ENCODE results near the gene TOPAZ1.
A peak's percentile ranks its signal among the peaks of the same experiment; 100 is the strongest.

TOPAZ1 gene

DNA sequence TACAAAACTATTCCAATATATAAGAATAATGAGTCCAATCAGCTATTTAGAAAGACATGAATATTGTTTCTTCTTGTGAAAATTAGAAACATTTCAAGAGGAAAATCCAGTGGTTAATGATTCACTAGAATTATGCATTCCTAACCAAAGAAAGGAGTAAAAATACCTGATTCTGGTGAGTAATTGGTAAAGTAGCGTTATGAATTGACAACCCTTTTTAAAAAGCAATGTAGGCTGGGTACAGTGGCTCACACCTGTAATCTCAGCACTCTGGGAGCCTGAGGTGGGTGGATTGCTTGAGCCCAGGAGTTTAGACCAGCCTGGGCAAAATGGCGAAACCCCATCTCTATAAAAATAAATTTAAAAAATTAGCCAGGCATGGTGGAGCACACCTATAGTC, 43.3 kb downstream of the TOPAZ1 start:
- H3K9me3 ChIP-seq (ENCODE audit: control insufficient read depth, insufficient read depth, low read length), result no peaks in the 10 kb centered on the region
- no peak overlapping the region for H3K4me3 ChIP-seq (ENCODE audit: low read length)
- H3K36me3 ChIP-seq (ENCODE audit: control insufficient read depth, insufficient read depth, low read length), result no peaks in the 10 kb centered on the region
- no peak overlapping the region for H3K27ac ChIP-seq (ENCODE audit: low read length)
- WGBS (ENCODE audit: insufficient coverage, insufficient read length), result no CpG with 5 or more reads among the region's 2 CpGs
- H3K27me3 ChIP-seq (ENCODE audit: control insufficient read depth, insufficient read depth, low read length), result no peaks in the 10 kb centered on the region
- no peak for DNase-seq (ENCODE audit: low read depth, low spot score)
- H3K4me1 ChIP-seq (ENCODE audit: control insufficient read depth, insufficient read depth, low read length), result no peaks in the 10 kb centered on the region

DNA sequence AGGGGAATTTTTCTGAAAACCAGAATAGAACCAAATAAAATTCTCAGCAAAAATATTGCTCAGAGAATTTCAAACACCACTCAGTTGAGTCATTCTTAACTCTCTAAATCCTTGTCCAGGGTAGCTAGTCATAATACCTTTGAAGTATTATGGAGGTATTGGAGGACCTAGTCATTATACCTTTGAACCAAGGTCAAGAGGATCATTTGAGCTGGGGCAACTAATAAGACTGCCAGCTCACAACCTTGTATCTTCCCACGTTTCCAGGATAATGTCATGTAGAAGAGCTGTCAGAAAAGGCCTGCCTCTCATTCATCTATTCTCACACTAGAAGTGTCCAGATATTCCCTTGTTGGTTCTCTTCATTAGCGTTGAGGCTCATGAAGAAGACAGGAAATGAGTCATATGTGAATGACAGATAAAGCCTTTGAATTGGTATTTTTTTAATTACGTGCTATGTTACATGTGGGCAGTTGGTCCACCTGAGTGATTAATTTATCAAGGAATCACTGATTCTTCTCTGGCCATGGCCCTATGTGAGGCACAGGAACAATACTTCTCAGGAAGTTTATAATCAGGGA, 48.3 kb downstream of the TOPAZ1 start:
- H3K4me3 ChIP-seq (ENCODE audit: low read length), result no peak overlapping the region
- no CpG with 5 or more reads among the region's 3 CpGs for WGBS (ENCODE audit: insufficient coverage, insufficient read length)
- no peaks in the 10 kb centered on the region for H3K27me3 ChIP-seq (ENCODE audit: control insufficient read depth, insufficient read depth, low read length)
- DNase-seq (ENCODE audit: low read depth, low spot score), result no peak
- no peaks in the 10 kb centered on the region for H3K36me3 ChIP-seq (ENCODE audit: control insufficient read depth, insufficient read depth, low read length)
- H3K4me1 ChIP-seq (ENCODE audit: control insufficient read depth, insufficient read depth, low read length), result no peaks in the 10 kb centered on the region
- no peaks in the 10 kb centered on the region for H3K9me3 ChIP-seq (ENCODE audit: control insufficient read depth, insufficient read depth, low read length)
- no peak overlapping the region for H3K27ac ChIP-seq (ENCODE audit: low read length)

GRCh38 chr3:44292276-44292675, 50.6 kb downstream of the TOPAZ1 start:
- Histone ChIP-seq H3K4me3 (ENCODE audit: low read length) (no peak overlapping the region), H3K27me3 (ENCODE audit: control insufficient read depth, insufficient read depth, low read length) (no peaks in the 10 kb centered on the region), H3K9me3 (ENCODE audit: control insufficient read depth, insufficient read depth, low read length) (no peaks in the 10 kb centered on the region), H3K27ac (ENCODE audit: low read length) (no peak overlapping the region), H3K4me1 (ENCODE audit: control insufficient read depth, insufficient read depth, low read length) (no peaks in the 10 kb centered on the region), H3K36me3 (ENCODE audit: control insufficient read depth, insufficient read depth, low read length) (no peaks in the 10 kb centered on the region)
- no peak for DNase-seq (ENCODE audit: low read depth, low spot score)
- no CpG with 5 or more reads among the region's 2 CpGs for WGBS (ENCODE audit: insufficient coverage, insufficient read length)

DNA sequence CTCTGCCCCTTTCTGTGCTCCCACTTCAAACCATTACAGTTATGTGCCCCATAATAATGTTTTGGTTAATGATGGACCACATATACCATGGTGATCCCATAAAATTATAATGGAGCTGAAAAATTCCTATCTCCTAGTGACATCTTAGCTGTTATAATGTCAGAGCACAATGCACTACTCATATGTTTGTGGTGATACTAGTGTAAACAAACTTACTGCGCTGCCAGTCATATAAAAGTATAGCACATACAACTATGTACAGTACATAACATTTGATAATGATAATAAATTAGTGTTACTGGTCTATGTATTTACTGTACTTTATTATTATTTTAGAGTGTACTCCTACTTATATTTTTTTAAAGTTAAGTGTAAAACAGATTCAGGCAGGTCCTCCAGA, 51.3 kb downstream of the TOPAZ1 start:
- H3K4me3 ChIP-seq (ENCODE audit: low read length), result no peak overlapping the region
- H3K9me3 ChIP-seq (ENCODE audit: control insufficient read depth, insufficient read depth, low read length), result no peaks in the 10 kb centered on the region
- no peak for DNase-seq (ENCODE audit: low read depth, low spot score)
- H3K27me3 ChIP-seq (ENCODE audit: control insufficient read depth, insufficient read depth, low read length), result no peaks in the 10 kb centered on the region
- H3K27ac ChIP-seq (ENCODE audit: low read length), result no peak overlapping the region
- H3K36me3 ChIP-seq (ENCODE audit: control insufficient read depth, insufficient read depth, low read length), result no peaks in the 10 kb centered on the region
- H3K4me1 ChIP-seq (ENCODE audit: control insufficient read depth, insufficient read depth, low read length), result no peaks in the 10 kb centered on the region
- no CpG with 5 or more reads among the region's 1 CpG for WGBS (ENCODE audit: insufficient coverage, insufficient read length)

GRCh38 chr3:44297255-44297654, 55.6 kb downstream of the TOPAZ1 start:
- Histone ChIP-seq H3K27ac (ENCODE audit: low read length) (no peak overlapping the region), H3K27me3 (ENCODE audit: control insufficient read depth, insufficient read depth, low read length) (no peaks in the 10 kb centered on the region), H3K9me3 (ENCODE audit: control insufficient read depth, insufficient read depth, low read length) (no peaks in the 10 kb centered on the region), H3K4me1 (ENCODE audit: control insufficient read depth, insufficient read depth, low read length) (no peaks in the 10 kb centered on the region), H3K36me3 (ENCODE audit: control insufficient read depth, insufficient read depth, low read length) (no peaks in the 10 kb centered on the region), H3K4me3 (ENCODE audit: low read length) (no peak overlapping the region)
- no peak for DNase-seq (ENCODE audit: low read depth, low spot score)

GRCh38 chr3:44301746-44302145, 60.1 kb downstream of the TOPAZ1 start:
- Histone ChIP-seq H3K27me3 (ENCODE audit: control insufficient read depth, insufficient read depth, low read length) (no peaks in the 10 kb centered on the region), H3K4me3 (ENCODE audit: low read length) (no peak overlapping the region), H3K36me3 (ENCODE audit: control insufficient read depth, insufficient read depth, low read length) (no peaks in the 10 kb centered on the region), H3K4me1 (ENCODE audit: control insufficient read depth, insufficient read depth, low read length) (no peaks in the 10 kb centered on the region), H3K27ac (ENCODE audit: low read length) (no peak overlapping the region), H3K9me3 (ENCODE audit: control insufficient read depth, insufficient read depth, low read length) (no peaks in the 10 kb centered on the region)
- DNase-seq (ENCODE audit: low read depth, low spot score), result no peak
- no CpG with 5 or more reads among the region's 3 CpGs for WGBS (ENCODE audit: insufficient coverage, insufficient read length)

DNA sequence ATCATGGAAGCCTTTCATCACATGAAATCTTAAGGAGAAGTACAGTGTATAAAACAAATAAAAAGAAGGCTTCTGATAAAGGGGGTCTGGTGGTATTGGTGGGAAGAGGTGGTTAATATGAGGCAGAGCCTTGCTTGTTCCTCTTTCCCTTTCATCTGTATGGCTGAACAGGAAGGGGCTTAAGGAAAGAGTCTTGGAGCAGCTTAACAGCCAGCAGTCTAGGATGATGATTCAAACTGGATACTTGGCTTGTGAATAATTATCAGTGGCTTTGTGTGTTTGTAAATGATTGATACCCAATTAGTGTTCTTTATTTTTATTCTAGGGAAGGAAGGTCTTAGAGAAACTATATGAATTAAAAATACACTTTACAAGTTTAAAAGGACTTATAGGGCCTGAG, 67.8 kb downstream of the TOPAZ1 start:
- no peaks in the 10 kb centered on the region for H3K4me1 ChIP-seq (ENCODE audit: control insufficient read depth, insufficient read depth, low read length)
- no peak for DNase-seq (ENCODE audit: low read depth, low spot score)
- no peak overlapping the region for H3K27ac ChIP-seq (ENCODE audit: low read length)
- no peaks in the 10 kb centered on the region for H3K36me3 ChIP-seq (ENCODE audit: control insufficient read depth, insufficient read depth, low read length)
- no peaks in the 10 kb centered on the region for H3K9me3 ChIP-seq (ENCODE audit: control insufficient read depth, insufficient read depth, low read length)
- H3K4me3 ChIP-seq (ENCODE audit: low read length), result no peak overlapping the region
- no peaks in the 10 kb centered on the region for H3K27me3 ChIP-seq (ENCODE audit: control insufficient read depth, insufficient read depth, low read length)

DNA sequence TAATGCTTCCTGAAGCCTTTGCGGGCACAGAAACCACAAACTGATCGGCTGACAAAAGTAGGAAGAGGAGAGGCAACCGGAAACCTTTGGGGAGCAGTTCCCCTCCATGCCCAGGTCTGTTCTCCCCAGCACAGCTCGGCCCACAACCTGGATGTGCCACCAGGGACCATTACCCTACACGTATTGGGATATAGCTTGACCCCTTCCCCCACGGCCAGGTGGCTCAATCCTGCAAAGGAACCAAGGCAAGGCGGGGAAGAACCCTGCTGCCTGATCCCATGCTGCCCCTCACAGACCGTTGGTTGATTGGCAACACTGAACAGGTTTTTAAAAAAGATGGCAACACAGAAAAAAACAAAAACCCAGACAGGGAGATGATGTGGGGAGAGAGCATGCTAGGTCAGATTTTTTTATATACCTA, 77.2 kb downstream of the TOPAZ1 start:
- Histone ChIP-seq H3K4me3 (ENCODE audit: low read length) (no peak overlapping the region), H3K27ac (ENCODE audit: low read length) (no peak overlapping the region), H3K27me3 (ENCODE audit: control insufficient read depth, insufficient read depth, low read length) (no peaks in the 10 kb centered on the region), H3K36me3 (ENCODE audit: control insufficient read depth, insufficient read depth, low read length) (no peaks in the 10 kb centered on the region), H3K9me3 (ENCODE audit: control insufficient read depth, insufficient read depth, low read length) (no peaks in the 10 kb centered on the region), H3K4me1 (ENCODE audit: control insufficient read depth, insufficient read depth, low read length) (peaks cover 2% of the 10 kb centered on the region; the same call in 1 of the 2 replicates)
- no CpG with 5 or more reads among the region's 8 CpGs for WGBS (ENCODE audit: insufficient coverage, insufficient read length)
- DNase-seq (ENCODE audit: low read depth, low spot score), result peak; percentile 11

DNA sequence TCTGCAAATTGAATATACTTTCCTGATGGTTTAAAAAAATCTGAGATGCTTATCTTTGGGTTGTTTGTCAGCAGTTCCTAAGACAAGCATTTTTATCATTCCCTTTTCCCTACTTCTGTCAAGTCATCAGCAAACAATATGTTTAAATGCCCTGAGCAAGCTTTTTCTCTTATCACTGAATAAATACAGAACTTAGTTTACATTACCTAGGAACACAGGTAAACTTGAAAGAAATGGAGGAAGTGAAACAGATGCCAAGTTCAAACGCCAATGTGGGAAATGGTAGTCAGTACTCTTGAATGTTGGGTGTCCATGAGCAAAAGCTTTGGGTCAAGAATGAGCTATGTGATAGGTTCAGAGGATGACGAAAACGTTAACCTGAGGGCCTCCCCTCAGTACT, 79.6 kb downstream of the TOPAZ1 start:
- Histone ChIP-seq H3K4me3 (ENCODE audit: low read length) (no peak overlapping the region), H3K4me1 (ENCODE audit: control insufficient read depth, insufficient read depth, low read length) (peaks cover 2% of the 10 kb centered on the region; the same call in 1 of the 2 replicates), H3K27me3 (ENCODE audit: control insufficient read depth, insufficient read depth, low read length) (no peaks in the 10 kb centered on the region), H3K9me3 (ENCODE audit: control insufficient read depth, insufficient read depth, low read length) (no peaks in the 10 kb centered on the region), H3K27ac (ENCODE audit: low read length) (no peak overlapping the region), H3K36me3 (ENCODE audit: control insufficient read depth, insufficient read depth, low read length) (no peaks in the 10 kb centered on the region)
- DNase-seq (ENCODE audit: low read depth, low spot score), result no peak
- no CpG with 5 or more reads among the region's 3 CpGs for WGBS (ENCODE audit: insufficient coverage, insufficient read length)

- H3K4me1 ChIP-seq (ENCODE audit: control insufficient read depth, insufficient read depth, low read length), result peaks cover 2% of the 10 kb centered on the region; the same call in 1 of the 2 replicates
- WGBS (ENCODE audit: insufficient coverage, insufficient read length), result no CpG with 5 or more reads among the region's 4 CpGs
- H3K27ac ChIP-seq (ENCODE audit: low read length), result no peak overlapping the region
- no peaks in the 10 kb centered on the region for H3K27me3 ChIP-seq (ENCODE audit: control insufficient read depth, insufficient read depth, low read length)
- H3K36me3 ChIP-seq (ENCODE audit: control insufficient read depth, insufficient read depth, low read length), result no peaks in the 10 kb centered on the region
- H3K9me3 ChIP-seq (ENCODE audit: control insufficient read depth, insufficient read depth, low read length), result no peaks in the 10 kb centered on the region
- no peak overlapping the region for H3K4me3 ChIP-seq (ENCODE audit: low read length)
- DNase-seq (ENCODE audit: low read depth, low spot score), result no peak
Measured at GRCh38 chr3:44323341-44323955, 81.8 kb downstream of the TOPAZ1 start.

DNA sequence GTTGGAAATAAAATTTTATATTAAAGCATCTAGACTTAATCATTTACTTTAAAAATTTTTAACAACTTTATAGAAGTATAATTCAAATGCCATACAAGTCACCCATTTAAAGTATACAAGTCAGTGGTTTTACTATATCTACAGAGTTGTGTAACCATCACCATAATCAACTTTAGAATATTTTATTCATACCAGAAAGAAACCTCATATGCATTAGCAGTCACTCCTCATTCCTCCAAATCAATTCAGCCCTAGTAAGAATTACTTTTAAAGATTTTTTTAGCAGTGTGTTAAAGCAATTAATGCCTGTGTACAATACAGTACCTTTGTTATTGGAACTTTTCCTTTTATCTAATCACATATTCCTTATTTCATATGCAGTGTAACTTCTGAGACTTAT, 82.9 kb downstream of the TOPAZ1 start:
- DNase-seq (ENCODE audit: low read depth, low spot score), result no peak
- Histone ChIP-seq H3K4me3 (ENCODE audit: low read length) (no peak overlapping the region), H3K4me1 (ENCODE audit: control insufficient read depth, insufficient read depth, low read length) (no peaks in the 10 kb centered on the region), H3K36me3 (ENCODE audit: control insufficient read depth, insufficient read depth, low read length) (no peaks in the 10 kb centered on the region), H3K27me3 (ENCODE audit: control insufficient read depth, insufficient read depth, low read length) (no peaks in the 10 kb centered on the region), H3K9me3 (ENCODE audit: control insufficient read depth, insufficient read depth, low read length) (no peaks in the 10 kb centered on the region), H3K27ac (ENCODE audit: low read length) (no peak overlapping the region)
